K562 (cell line): Measurements from ENCODE around the gene ETV3. TPM values are rescaled to one million over a fixed set of nuclear protein-coding genes. Genes with fewer than 3 reads are reported as not detected.

Experiments
- BMI1 ChIP-seq: fragments of 150-350 bp; IDR thresholded peaks from 2 replicates; pipeline ENCODE4 v1.6.1; 2014; ENCODE audit warnings: low read length
- CHD1 ChIP-seq: fragments of 200-600 bp; sonication (generic); IDR thresholded peaks from one replicate; pipeline ENCODE4 v1.6.1; 2012; ENCODE audit warnings: mild to moderate bottlenecking, moderate library complexity, low read length, inconsistent platforms
- GABPB1 ChIP-seq: sonication (generic); formaldehyde crosslinking; IDR thresholded peaks from 2 replicates; pipeline ENCODE4 v1.8.0; 2022; ENCODE audit warnings: mild to moderate bottlenecking, missing genetic modification reagents
- MNT ChIP-seq, 2 experiments: fragments of 450-650 bp; conservative IDR thresholded peaks; 2 replicates each; pipeline ENCODE4 v1.6.1; 2017; ENCODE audit warnings: mild to moderate bottlenecking in 2 of 2, moderate library complexity in 2 of 2
- NELFE ChIP-seq: IDR thresholded peaks from 2 replicates; pipeline ENCODE4 v1.6.1; 2011; ENCODE audit warnings: mild to moderate bottlenecking; ENCODE audit not compliant: insufficient read depth, insufficient read length
- TBL1XR1 ChIP-seq, 2 experiments: IDR thresholded peaks; 2 replicates each; pipeline ENCODE4 v1.6.1; 2012; ENCODE audit warnings: improper control_type of control experiment in 2 of 2, low read length in 2 of 2, mild to moderate bottlenecking in 1 of 2
- TCFL5 ChIP-seq: fragments of 250-450 bp; sonication (Bioruptor Pico); conservative IDR thresholded peaks from 2 replicates; pipeline ENCODE4 v1.6.1; 2021; ENCODE audit warnings: mild to moderate bottlenecking, moderate library complexity, matching md5 sums
- TEAD1 ChIP-seq, 2 experiments: fragments of 450-650 bp in 1 of 2; sonication (generic) in 1 of 2; formaldehyde crosslinking; IDR thresholded peaks; 2 replicates each; pipeline versions ENCODE4 v1.4.0 to v1.8.0; 2020 to 2022; ENCODE audit warnings: mild to moderate bottlenecking in 2 of 2, missing genetic modification reagents in 1 of 2
- USF2 ChIP-seq: sonication (generic); formaldehyde crosslinking; IDR thresholded peaks from 2 replicates; pipeline ENCODE4 v1.5.0; 2020; ENCODE audit warnings: missing genetic modification reagents
- YY1 ChIP-seq, 3 experiments: IDR thresholded peaks; 2 replicates each; pipeline ENCODE4 v1.6.1; 2011; ENCODE audit warnings: low read length in 2 of 3, mild to moderate bottlenecking in 2 of 3, moderate library complexity in 2 of 3, borderline replicate concordance in 1 of 3, control low read depth in 1 of 3, low read depth in 1 of 3; ENCODE audit not compliant: insufficient read depth in 3 of 3, insufficient replicate concordance in 2 of 3, control insufficient read depth in 1 of 3, insufficient read length in 1 of 3; ENCODE audit errors: extremely low read depth in 1 of 3
- ZBTB33 ChIP-seq: sonication (generic); formaldehyde crosslinking; IDR thresholded peaks from 2 replicates; pipeline ENCODE4 v1.8.1; 2023; ENCODE audit warnings: mild to moderate bottlenecking, missing genetic modification reagents
- ZC3H8 ChIP-seq: fragments of 450-650 bp; IDR thresholded peaks from 2 replicates; pipeline ENCODE4 v1.6.1; 2017
- ZNF518B ChIP-seq: fragments of 250-450 bp; sonication (Bioruptor Pico); IDR thresholded peaks from 2 replicates; pipeline ENCODE4 v1.5.0; 2021; ENCODE audit warnings: mild to moderate bottlenecking, moderate library complexity
- ZNF764 ChIP-seq: fragments of 250-450 bp; sonication (Bioruptor Pico); IDR thresholded peaks from 2 replicates; pipeline ENCODE4 v1.4.0; 2020; ENCODE audit warnings: low read depth, mild to moderate bottlenecking, moderate library complexity
- polyA plus RNA-seq, 8 experiments: library from polyadenylated mRNA; depleted of rRNA in 4 of 8; stranded (reverse) in 5 of 8; unstranded in 3 of 8; fragments of >200 nt; fragmentation: Nextera tagmentation in 2 of 8; fragmentation: Illumina TruSeq in 1 of 8; extraction: Ambion mirVana in 2 of 8; extraction: Trizol in 1 of 8; gene quantifications; 2 replicates each; pipeline versions ENCODE4 v1.2.1 to v1.2.3, GENCODE V29; 2011 to 2014; ENCODE audit warnings: inconsistent platforms in 1 of 8, missing spikeins in 1 of 8
- total RNA-seq, 7 experiments: library from RNA; depleted of rRNA in 6 of 7; stranded (reverse); fragments of >200 nt in 6 of 7; fragmentation: Illumina TruSeq in 2 of 7; extraction: Trizol in 2 of 7; gene quantifications; 2 replicates each; pipeline versions ENCODE4 v1.2.1 to v1.2.3, GENCODE V29; 2011 to 2021; ENCODE audit warnings: low replicate concordance in 1 of 7

Gene ETV3
- total and polyA plus RNA-seq, 9 of the 15 experiments (the other 6 are each of a cell fraction or from before 2014, with no cell fraction given): 3.1 to 16.0 (median 9.0) TPM

GRCh38 chr1:157156058-157156541 is 17.9 kb upstream of the ETV3 start (continued):
- peak in 1 of 3 experiments; percentile 29 for TF ChIP-seq YY1 (IDR thresholded peaks at IDR 0.05; ENCODE audit: borderline replicate concordance in 1 of 3, control insufficient read depth in 1 of 3, extremely low read depth in 1 of 3, insufficient read depth in 3 of 3, insufficient read length in 1 of 3, insufficient replicate concordance in 2 of 3, low read depth in 1 of 3, low read length in 2 of 3)
- no peak for TF ChIP-seq ZNF764 (CRISPR knock-in tag)
- TF ChIP-seq ZC3H8: no peak
- TF ChIP-seq BMI1: no peak
- TF ChIP-seq GABPB1 (CRISPR knock-in tag): peak; percentile 34; the same call in 1 of the 2 replicates
- no peak for TF ChIP-seq CHD1
- TF ChIP-seq TEAD1 (CRISPR knock-in tag; IDR thresholded peaks at IDR 0.05): peak; percentile 79 to 89
- TF ChIP-seq TCFL5 (CRISPR knock-in tag): no peak
- no peak for TF ChIP-seq TBL1XR1 (IDR thresholded peaks at IDR 0.05; ENCODE audit: low read length in 2 of 2)
- TF ChIP-seq MNT (conservative IDR thresholded peaks at IDR 0.05): no peak
- TF ChIP-seq ZBTB33 (CRISPR knock-in tag): no peak
- TF ChIP-seq ZNF518B (CRISPR knock-in tag): no peak
- no peak for TF ChIP-seq NELFE
- no peak for TF ChIP-seq USF2
